Activated naive CD4-positive, alpha-beta T cell treated with anti-CD3 and anti-CD28 coated beads for 36 hours (primary cell): ENCODE measurements around the gene THRB. TPM values are rescaled to one million over a fixed set of nuclear protein-coding genes. Genes with fewer than 3 reads are reported as not detected.

Experiments
- CTCF ChIA-PET: fragments of 350-600 bp; sonication (Branson Sonifier 250); formaldehyde crosslinking; loops from one replicate; lab custom pipeline; 2021; ENCODE audit warnings: antibody characterized with exemption; lab: Charles Lee
- DNase-seq: peaks from one replicate; pipeline ENCODE4 v3.0.0-alpha.2; 2020
- H3K27ac Mint-ChIP-seq: one replicate; pipeline ENCODE4 v1.8.0; 2021; ENCODE audit warnings: mild to moderate bottlenecking, mixed read lengths
- H3K27me3 Mint-ChIP-seq: one replicate; pipeline ENCODE4 v1.8.0; 2021; ENCODE audit warnings: low read depth, mixed read lengths
- H3K36me3 Mint-ChIP-seq: one replicate; pipeline ENCODE4 v1.8.0; 2021; ENCODE audit warnings: low read depth, mixed read lengths
- H3K4me1 Mint-ChIP-seq: one replicate; pipeline ENCODE4 v1.8.0; 2021; ENCODE audit warnings: low read depth, mixed read lengths
- H3K4me3 Mint-ChIP-seq: one replicate; pipeline ENCODE4 v1.8.0; 2021; ENCODE audit warnings: mild to moderate bottlenecking, moderate library complexity, mixed read lengths
- H3K9me3 Mint-ChIP-seq: one replicate; pipeline ENCODE4 v1.8.0; 2021; ENCODE audit warnings: mixed read lengths
- intact Hi-C: fragments of 100-400 bp; cut with micrococcal nuclease; formaldehyde crosslinking; loops from one replicate; pipeline ENCODE4 v1.15.1; 2023
- total RNA-seq, 2 experiments: library from RNA; stranded (reverse); gene quantifications; one replicate each; pipeline ENCODE4 v1.2.3, GENCODE V29; 2021

THRB gene
- total RNA-seq, 2 experiments from 2014 or later, result not detected

DNA sequence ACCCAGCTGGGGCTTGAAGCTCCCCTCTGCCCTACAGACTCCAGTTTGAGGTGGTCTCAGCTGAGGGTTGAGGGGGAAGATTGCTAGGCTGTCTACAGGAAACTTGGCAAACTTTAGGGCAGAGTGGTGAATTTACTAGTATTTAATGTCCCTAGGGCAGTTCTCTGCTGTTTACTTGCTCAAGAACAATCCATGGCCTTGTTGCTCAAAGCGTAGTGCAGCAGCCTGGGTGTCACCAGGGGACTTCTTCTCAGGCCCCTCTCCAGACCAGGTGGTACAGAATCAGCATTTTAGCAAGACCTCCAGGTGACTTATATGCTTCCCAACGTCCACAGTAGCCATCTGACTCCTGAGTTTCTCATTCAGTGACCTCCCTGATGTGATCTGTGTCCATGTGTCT lies 360.7 kb downstream of the THRB start:
- intact Hi-C loops, result no loop called here
- no peak overlapping the region for H3K4me3 Mint-ChIP-seq
- no peaks in the 10 kb centered on the region for H3K4me1 Mint-ChIP-seq
- H3K27me3 Mint-ChIP-seq, result no peaks in the 10 kb centered on the region
- H3K36me3 Mint-ChIP-seq, result no peaks in the 10 kb centered on the region
- DNase-seq, result no peak
- CTCF ChIA-PET, result no interaction called here
- H3K27ac Mint-ChIP-seq, result no peak overlapping the region
- no peaks in the 10 kb centered on the region for H3K9me3 Mint-ChIP-seq

DNA sequence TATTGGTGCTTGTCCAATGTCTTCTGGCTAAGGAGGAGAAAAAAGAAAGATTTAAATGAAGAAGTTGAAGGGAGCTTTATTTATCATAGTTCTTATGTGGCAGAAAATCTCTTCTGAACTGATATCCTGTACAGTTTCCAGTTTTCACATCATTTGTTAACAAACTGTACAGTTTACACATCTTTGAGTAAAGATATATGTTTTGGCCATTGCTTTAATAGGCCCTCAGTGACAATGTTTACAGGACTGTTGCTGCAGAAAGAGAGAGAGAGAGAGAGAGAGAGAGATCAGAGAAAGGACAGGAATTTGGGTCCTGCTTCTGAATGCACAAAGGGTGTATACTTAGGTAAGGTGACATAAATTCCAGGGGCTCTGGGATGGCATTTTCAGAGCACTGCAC lies 361.2 kb downstream of the THRB start:
- Mint-ChIP-seq H3K36me3 (no peaks in the 10 kb centered on the region), H3K4me1 (no peaks in the 10 kb centered on the region), H3K27me3 (no peaks in the 10 kb centered on the region), H3K9me3 (no peaks in the 10 kb centered on the region), H3K27ac (no peak overlapping the region), H3K4me3 (no peak overlapping the region)
- intact Hi-C loops, result no loop called here
- CTCF ChIA-PET, result no interaction called here
- no peak for DNase-seq

DNA sequence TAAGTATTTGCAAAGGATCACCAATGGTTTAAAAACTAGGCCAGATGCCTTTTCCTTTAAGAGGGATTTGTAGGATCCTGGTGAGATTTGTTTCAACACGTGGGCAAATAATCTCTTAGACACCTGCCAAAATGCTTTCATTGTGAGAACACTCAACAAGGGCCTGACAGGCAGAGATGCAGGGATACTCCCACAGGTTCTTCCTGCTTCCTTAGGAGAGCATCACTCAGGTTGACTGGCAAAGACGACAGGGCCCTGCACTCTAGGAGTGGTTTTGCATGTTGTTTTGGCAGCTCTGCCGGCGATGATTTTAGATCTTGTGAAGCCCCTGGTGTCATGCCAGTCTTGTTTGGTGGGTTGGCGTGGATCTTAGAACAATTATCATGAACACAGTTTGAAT lies 365.1 kb downstream of the THRB start:
- Mint-ChIP-seq H3K4me3 (no peak overlapping the region), H3K9me3 (no peaks in the 10 kb centered on the region), H3K27ac (no peak overlapping the region), H3K27me3 (no peaks in the 10 kb centered on the region), H3K4me1 (no peaks in the 10 kb centered on the region), H3K36me3 (no peaks in the 10 kb centered on the region)
- no peak for DNase-seq
- intact Hi-C loops, result no loop called here
- CTCF ChIA-PET, result no interaction called here

DNA sequence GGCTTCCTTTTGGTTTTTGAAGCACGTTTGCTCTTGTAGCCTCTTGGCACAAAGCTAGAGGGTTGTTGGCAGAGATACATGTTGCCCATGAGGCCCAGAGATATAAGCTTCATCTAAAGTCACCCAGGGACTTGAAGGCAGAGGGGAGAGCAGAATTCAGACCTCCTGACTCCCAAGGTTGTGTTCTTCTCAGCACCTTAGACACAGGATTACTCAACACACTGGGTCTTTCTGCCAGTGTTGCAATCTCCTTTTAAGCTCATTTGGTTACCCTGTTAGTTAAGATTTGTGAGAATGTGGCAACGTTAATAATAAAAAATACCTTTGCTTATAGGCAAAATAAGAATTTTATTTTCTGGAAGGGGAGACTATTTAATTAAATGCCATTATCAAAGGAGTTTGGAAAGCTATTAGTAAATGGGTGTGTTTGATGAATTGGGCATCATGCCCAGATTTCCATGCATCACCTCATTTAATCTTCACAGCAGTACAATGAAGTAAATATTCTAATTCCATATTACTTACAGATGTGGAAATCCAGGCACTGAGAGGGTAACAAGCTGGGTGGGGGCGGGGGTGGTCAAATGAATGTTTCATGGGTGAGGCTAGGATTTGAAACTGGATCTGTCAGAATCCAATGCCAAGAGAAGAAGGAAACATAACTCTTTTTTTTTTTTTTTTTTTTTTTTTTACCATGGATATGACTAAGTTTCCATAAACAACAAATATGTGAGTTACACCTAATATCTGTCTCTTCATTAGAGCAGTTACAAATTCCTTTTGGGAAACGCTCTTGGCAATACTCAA lies 366.2 kb downstream of the THRB start:
- H3K27me3 Mint-ChIP-seq, result no peaks in the 10 kb centered on the region
- no peaks in the 10 kb centered on the region for H3K36me3 Mint-ChIP-seq
- no peak overlapping the region for H3K4me3 Mint-ChIP-seq
- no peaks in the 10 kb centered on the region for H3K9me3 Mint-ChIP-seq
- CTCF ChIA-PET, result interaction anchor here (1.7 kb wide), 1 partner anchor 58 kb away, joined by 4 read pairs; no protein-coding TSS in a partner anchor
- intact Hi-C loops, result no loop called here
- no peak overlapping the region for H3K27ac Mint-ChIP-seq
- no peaks in the 10 kb centered on the region for H3K4me1 Mint-ChIP-seq
- DNase-seq, result no peak

DNA sequence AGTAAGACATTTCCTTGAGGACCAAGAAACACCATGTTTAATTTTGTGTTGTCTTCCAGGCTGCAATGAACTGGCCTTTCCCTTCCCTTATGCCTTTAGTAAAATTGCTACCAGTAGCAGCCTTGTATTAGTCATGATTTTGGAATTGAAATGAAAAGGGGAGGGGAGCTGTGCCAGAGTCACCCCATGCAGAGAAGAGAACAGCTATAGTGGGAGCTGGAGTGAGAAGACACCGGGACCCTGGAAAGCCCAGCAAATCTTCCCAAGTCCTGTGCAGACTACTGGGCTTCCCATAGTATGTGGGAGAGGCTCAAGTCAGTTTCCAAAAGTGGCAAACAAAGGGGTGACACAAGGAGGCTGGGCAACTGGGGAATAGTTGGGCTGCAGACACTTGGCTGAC lies 371.1 kb downstream of the THRB start:
- H3K9me3 Mint-ChIP-seq, result no peaks in the 10 kb centered on the region
- no peaks in the 10 kb centered on the region for H3K27me3 Mint-ChIP-seq
- intact Hi-C loops, result no loop called here
- H3K27ac Mint-ChIP-seq, result no peak overlapping the region
- CTCF ChIA-PET, result no interaction called here
- H3K36me3 Mint-ChIP-seq, result no peaks in the 10 kb centered on the region
- no peak for DNase-seq
- no peaks in the 10 kb centered on the region for H3K4me1 Mint-ChIP-seq
- no peak overlapping the region for H3K4me3 Mint-ChIP-seq

DNA sequence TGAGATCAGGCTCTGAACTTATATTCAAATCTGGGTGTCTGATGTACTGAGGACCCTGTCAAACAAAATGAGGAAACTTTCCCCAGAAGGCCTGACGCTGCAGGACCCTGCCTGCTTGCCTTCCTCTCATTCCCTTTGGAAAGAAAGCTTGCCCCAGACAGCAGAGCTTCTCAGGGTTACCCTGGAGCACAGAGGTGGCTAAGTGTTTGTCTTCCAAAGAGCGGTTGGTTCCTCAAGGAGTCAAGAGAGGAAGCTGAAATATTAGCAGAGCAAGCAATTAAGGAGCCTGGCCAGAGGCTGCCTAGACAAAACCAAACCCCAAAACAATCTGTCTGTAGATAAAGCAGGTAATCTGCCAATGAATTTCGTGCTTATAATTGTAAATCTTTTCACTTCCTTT lies 374.2 kb downstream of the THRB start:
- Mint-ChIP-seq H3K27me3 (peaks cover 2% of the 10 kb centered on the region), H3K4me3 (no peak overlapping the region), H3K27ac (no peak overlapping the region), H3K36me3 (no peaks in the 10 kb centered on the region), H3K9me3 (no peaks in the 10 kb centered on the region), H3K4me1 (no peaks in the 10 kb centered on the region)
- DNase-seq, result no peak
- intact Hi-C loops, result no loop called here
- CTCF ChIA-PET, result no interaction called here

DNA sequence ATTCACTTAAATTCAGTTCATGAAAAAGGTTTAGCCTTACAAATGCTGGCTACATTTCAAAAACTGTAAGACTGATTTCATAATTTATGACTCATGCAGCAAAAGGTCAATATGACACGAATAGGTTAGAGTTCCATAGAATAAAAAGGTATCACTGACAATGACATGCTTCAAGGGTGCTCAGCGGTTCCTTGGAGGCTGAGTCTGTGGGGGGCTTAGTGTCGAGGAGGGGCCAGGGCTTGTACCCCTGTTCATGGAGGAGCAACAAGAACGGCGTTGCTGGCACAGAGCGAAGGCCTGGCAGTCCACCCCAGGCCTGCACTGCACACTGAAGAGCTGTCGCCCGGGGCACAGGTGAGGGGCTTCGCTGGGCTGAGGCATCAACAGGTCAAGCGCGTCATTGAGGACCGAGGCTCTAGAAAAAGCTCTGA lies 375.3 kb downstream of the THRB start:
- no peaks in the 10 kb centered on the region for H3K9me3 Mint-ChIP-seq

DNA sequence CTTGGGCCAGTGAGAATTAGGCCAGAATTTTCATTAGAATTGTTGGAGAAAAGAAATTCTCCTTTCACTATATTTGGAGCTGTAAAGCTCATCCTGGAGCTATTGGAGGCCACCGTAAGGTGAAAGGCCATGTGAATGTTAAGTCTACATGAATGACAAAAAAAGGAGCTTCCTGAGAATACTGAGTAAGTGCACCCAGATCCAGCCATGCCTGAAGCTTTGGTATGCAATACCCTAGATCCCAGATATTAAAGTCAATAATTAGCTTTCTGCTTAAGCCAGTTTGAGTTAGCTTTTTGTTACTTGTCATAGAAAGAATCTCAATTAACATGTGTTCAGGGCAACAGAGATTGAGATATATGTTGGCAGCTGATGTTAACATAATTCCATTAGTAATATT lies 377.1 kb downstream of the THRB start:
- H3K4me1 Mint-ChIP-seq, result no peaks in the 10 kb centered on the region
- DNase-seq, result no peak
- no peak overlapping the region for H3K27ac Mint-ChIP-seq
- H3K4me3 Mint-ChIP-seq, result no peak overlapping the region
- H3K27me3 Mint-ChIP-seq, result peaks cover 4% of the 10 kb centered on the region
- intact Hi-C loops, result no loop called here
- no peaks in the 10 kb centered on the region for H3K36me3 Mint-ChIP-seq
- CTCF ChIA-PET, result interaction anchor here (0.6 kb wide), 1 partner anchor 117 kb away, joined by 3 read pairs; no protein-coding TSS in a partner anchor
- H3K9me3 Mint-ChIP-seq, result no peaks in the 10 kb centered on the region

More for the DNA sequence above, 375.3 kb downstream of the THRB start:
- H3K4me3 Mint-ChIP-seq, result no peak overlapping the region
- intact Hi-C loops, result no loop called here
- H3K27me3 Mint-ChIP-seq, result peaks cover 2% of the 10 kb centered on the region
- no peaks in the 10 kb centered on the region for H3K36me3 Mint-ChIP-seq
- CTCF ChIA-PET, result no interaction called here
- no peak overlapping the region for H3K27ac Mint-ChIP-seq
- H3K4me1 Mint-ChIP-seq, result no peaks in the 10 kb centered on the region
- no peak for DNase-seq

DNA sequence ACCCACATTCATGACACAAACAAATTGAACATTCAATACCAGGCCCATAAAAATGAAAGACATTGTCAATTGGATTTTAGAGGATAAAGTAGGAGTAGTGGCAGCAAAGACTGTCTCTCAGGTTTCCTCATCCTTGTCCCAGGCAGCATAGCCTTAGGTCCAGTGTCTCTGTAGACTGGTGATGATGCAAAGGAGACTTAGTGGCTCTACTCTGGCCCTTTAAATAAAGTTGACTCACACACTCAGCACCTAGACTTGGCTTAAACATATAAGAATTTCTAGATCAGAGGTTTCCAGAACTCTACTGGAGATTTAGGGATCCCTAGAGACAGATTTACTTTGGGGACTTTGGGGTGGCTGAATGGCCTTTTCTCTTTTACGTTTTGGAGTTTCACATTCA lies 382.9 kb downstream of the THRB start:
- Mint-ChIP-seq H3K27ac (no peak overlapping the region), H3K4me1 (no peaks in the 10 kb centered on the region), H3K27me3 (peaks cover 4% of the 10 kb centered on the region), H3K36me3 (no peaks in the 10 kb centered on the region), H3K9me3 (no peaks in the 10 kb centered on the region), H3K4me3 (no peak overlapping the region)
- CTCF ChIA-PET, result no interaction called here
- intact Hi-C loops, result no loop called here
- no peak for DNase-seq

DNA sequence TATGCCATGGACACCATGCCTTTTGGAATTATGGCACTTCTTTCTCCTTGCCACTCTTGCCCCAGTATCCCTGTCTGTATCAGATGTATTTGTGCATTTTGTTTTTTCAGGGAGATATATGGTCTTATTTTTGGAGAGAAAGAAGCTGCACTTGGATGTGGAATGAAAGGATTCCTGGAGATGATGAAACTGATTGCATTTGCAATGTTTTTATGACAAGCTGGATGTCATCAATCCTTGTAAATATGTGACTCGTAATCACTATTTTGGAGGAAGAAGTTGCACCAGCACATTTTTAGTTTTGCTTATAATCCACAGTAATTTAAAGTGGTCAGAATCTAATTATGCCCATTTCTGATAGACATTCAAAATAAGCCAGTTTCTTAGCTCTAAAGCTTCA lies 384.6 kb downstream of the THRB start:
- DNase-seq, result no peak
- intact Hi-C loops, result no loop called here
- peaks cover 2% of the 10 kb centered on the region for H3K27me3 Mint-ChIP-seq
- no peak overlapping the region for H3K4me3 Mint-ChIP-seq
- CTCF ChIA-PET, result no interaction called here
- no peak overlapping the region for H3K27ac Mint-ChIP-seq
- H3K9me3 Mint-ChIP-seq, result no peaks in the 10 kb centered on the region
- H3K36me3 Mint-ChIP-seq, result no peaks in the 10 kb centered on the region
- H3K4me1 Mint-ChIP-seq, result no peaks in the 10 kb centered on the region

DNA sequence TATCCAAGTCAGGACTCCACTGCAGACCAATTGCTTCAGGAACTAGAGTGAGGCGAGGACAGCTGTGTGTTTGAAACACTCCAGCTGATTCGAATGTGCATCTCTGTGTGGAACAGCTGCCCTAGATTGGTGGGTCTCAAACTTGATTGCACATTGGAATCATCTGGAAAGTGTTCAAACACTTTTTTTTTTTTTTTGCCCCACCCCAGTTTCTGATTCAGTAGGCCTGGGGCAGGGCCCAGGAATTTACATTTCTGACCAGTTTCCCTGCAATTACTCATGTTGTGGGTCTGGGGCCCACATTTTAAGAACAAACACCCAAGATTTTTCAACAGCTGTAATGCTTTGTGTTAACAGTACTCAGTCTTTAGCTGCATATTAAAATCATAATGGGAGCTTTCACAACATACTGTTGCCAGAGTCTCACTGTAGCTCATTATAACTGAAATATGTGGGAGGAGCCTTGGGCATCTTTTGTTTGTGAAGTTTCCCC lies 392.9 kb downstream of the THRB start:
- no peaks in the 10 kb centered on the region for H3K9me3 Mint-ChIP-seq
- peaks cover 3% of the 10 kb centered on the region for H3K4me1 Mint-ChIP-seq
- CTCF ChIA-PET, result no interaction called here
- no peak overlapping the region for H3K4me3 Mint-ChIP-seq
- no peak overlapping the region for H3K27ac Mint-ChIP-seq
- peaks cover 3% of the 10 kb centered on the region for H3K27me3 Mint-ChIP-seq
- no peaks in the 10 kb centered on the region for H3K36me3 Mint-ChIP-seq
- peak; percentile 19 for DNase-seq
- intact Hi-C loops, result loop anchor here (1.0 kb wide), 1 partner anchor 53 kb away; no protein-coding TSS in a partner anchor

DNA sequence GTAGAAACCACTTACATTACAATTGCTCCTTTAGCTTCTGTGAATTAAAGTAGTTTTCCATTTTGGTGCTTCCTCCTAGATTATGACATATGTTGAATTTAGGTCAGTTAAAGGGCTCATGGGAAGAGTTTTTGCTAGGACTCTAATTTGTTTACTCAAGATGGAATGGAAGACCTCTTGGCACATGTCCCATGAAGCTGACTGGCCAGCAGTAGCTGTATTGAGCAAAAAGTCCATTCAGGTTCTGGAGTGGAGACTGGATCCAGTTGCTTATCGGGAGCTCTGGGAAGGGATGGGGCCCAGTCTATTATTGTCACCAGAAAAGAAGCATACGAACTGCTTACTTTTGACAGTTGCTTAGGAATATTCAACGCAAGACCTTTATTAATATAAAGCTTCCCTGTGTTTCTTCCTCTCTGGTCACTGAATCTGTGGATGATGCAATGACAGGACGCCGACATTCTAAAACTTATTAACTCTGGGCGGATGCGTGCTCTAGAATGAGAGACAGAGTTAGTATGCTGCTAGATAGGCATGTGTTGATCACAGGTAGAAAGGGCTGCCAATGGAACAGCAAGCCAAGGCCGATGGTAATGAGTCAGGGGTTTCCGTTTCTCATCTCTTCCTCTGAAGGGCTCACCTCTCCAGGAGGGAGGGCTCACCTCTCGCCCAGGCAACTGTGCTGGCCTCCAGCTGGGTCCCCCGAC lies 393.8 kb downstream of the THRB start:
- Mint-ChIP-seq H3K27me3 (peaks cover 3% of the 10 kb centered on the region), H3K36me3 (no peaks in the 10 kb centered on the region), H3K4me3 (no peak overlapping the region), H3K27ac (no peak overlapping the region), H3K4me1 (peaks cover 3% of the 10 kb centered on the region), H3K9me3 (no peaks in the 10 kb centered on the region)
- intact Hi-C loops, result loop anchor here (1.0 kb wide), 1 partner anchor 53 kb away; no protein-coding TSS in a partner anchor
- no peak for DNase-seq
- CTCF ChIA-PET, result interaction anchor here (1.0 to 1.5 kb wide), 2 partner anchors 13 to 96 kb away, joined by 3 read pairs; no protein-coding TSS in a partner anchor
